Heart right ventricle (tissue), 16 donors: ENCODE results near the gene ZNF789. TPM values are rescaled to one million over a fixed set of nuclear protein-coding genes. Genes with fewer than 3 reads are reported as not detected.

Experiments used
- ATAC-seq, 8 donors: fragments of 200-7000 bp; cut with Tn5 transposase; one replicate each; pipeline ENCODE4 v1.9.1; 2020; ENCODE audit warnings: mild to moderate bottlenecking in 8 of 8, moderate library complexity in 8 of 8, moderate number of reproducible peaks in 1 of 8
- DNase-seq, 2 donors: peaks; one replicate each; pipeline ENCODE4 v3.0.0-alpha.2; 2020
- H3K27ac ChIP-seq, 10 donors: fragments of 200-600 bp; sonication (generic) in 2 of 10; one replicate each; pipeline versions ENCODE4 v1.5.0 to v1.8.0; 2020 to 2022; ENCODE audit warnings: mild to moderate bottlenecking in 3 of 10
- H3K27me3 ChIP-seq, 7 donors: fragments of 200-600 bp; one replicate each; pipeline ENCODE4 v1.8.0; 2021 to 2022; ENCODE audit warnings: mild to moderate bottlenecking in 2 of 7
- H3K36me3 ChIP-seq, 9 donors: fragments of 200-600 bp; sonication (generic) in 1 of 9; one replicate each; pipeline versions ENCODE4 v1.5.0 to v1.8.0; 2020 to 2022; ENCODE audit warnings: mild to moderate bottlenecking in 2 of 9
- H3K4me1 ChIP-seq, 9 donors: fragments of 200-600 bp; sonication (generic) in 1 of 9; one replicate each; pipeline versions ENCODE4 v1.5.0 to v1.8.0; 2020 to 2022; ENCODE audit warnings: mild to moderate bottlenecking in 4 of 9
- H3K4me3 ChIP-seq, 10 donors: fragments of 200-600 bp; sonication (generic) in 2 of 10; one replicate each; pipeline versions ENCODE4 v1.5.0 to v1.8.0; 2020 to 2022; ENCODE audit warnings: mild to moderate bottlenecking in 7 of 10, moderate library complexity in 2 of 10
- H3K9me3 ChIP-seq, 11 donors: fragments of 200-600 bp in 10 of 11; sonication (generic) in 2 of 11; one replicate each; pipeline versions ENCODE4 v1.5.0 to v1.8.0; 2013 to 2022; ENCODE audit warnings: mild to moderate bottlenecking in 2 of 11, control low read depth in 1 of 11, moderate library complexity in 1 of 11
- WGBS, 2 donors: extraction: QIAGEN DNeasy Blood & Tissue Kit; methylation state at CpG; one replicate each; pipeline ENCODE4 v1.1.7; 2013; ENCODE audit warnings: inconsistent platforms in 1 of 2; 5-methylcytosine and 5-hydroxymethylcytosine counted together
- intact Hi-C, 10 donors: fragments of 100-400 bp; cut with DNase I; formaldehyde crosslinking; loops; one replicate each; pipeline versions ENCODE4 v1.11.1 to v1.14.2; 2022
- polyA plus RNA-seq, 2 donors: library from polyadenylated mRNA; stranded (reverse); fragments of 200-250 nt; gene quantifications; one replicate each; pipeline ENCODE4 v1.2.3, GENCODE V29; 2013
- total RNA-seq, 10 donors: library from RNA; stranded (reverse); fragmentation: NEBNext Ultra II Directional in 3 of 10; extraction: Animal tissue kit (Norgen Biotek cat#: 25700) in 3 of 10; gene quantifications; one replicate each; pipeline versions ENCODE4 v1.2.1 to v1.2.4, GENCODE V29; 2021 to 2023
- TF ChIP-seq, protein P1 (sequence below), 9 donors: fragments of 200-600 bp; sonication (generic) in 2 of 9; IDR thresholded peaks; one replicate each; pipeline versions ENCODE4 v1.5.0 to v1.8.0; 2021 to 2022; ENCODE audit warnings: antibody characterized with exemption in 9 of 9, mild to moderate bottlenecking in 5 of 9, moderate library complexity in 1 of 9
- donor health status: Arrhythmogenic right ventricular cardiomyopathy.
- donor health status: ischemic (EF 13 %, LVEDD 7.1; RV severe dilation, severe dysfunction).
- donor health status: healthy with polysubstance abuse.
- donor health status: DM: no; HTN: yes; CAD: no.
- donor health status: DM: no; HTN: no; CAD: no.
- donor health status: ischemic (EF 25% LVEDD 6.9; RV normal size, moderate dysfunction).
- donor health status: ischemic (EF 25% LVEDD 5.7; RV mildly dilated, moderate dysfunction).
- donor health status: healthy.
- donor health status: DM: yes; HTN: yes; CAD: no.
- donor health status: Ischemic cardiomyopathy.
- donor health status: ischemic (EF 35%, LVEDD 5.7; RV mildly dilated, moderate dysfunction).
- donor health status: nonischemic (EF 11% LVEDD 7.7; RV severe dilation, severe dysfunction).
- donor health status: DM: yes; HTN: yes; CAD: no.
- donor health status: PGD.
- donor health status: ischemic (EF 29% LVEDD 5.4; RV normal size, mild dysfunction).
- donor health status: nonischemic (EF 23%, LVEDD 6.1; RV moderate dilation, normal function).

ZNF789 gene
- total and polyA plus RNA-seq, 12 donors = 1.7 to 10.9 (median 3.7) TPM

DNA sequence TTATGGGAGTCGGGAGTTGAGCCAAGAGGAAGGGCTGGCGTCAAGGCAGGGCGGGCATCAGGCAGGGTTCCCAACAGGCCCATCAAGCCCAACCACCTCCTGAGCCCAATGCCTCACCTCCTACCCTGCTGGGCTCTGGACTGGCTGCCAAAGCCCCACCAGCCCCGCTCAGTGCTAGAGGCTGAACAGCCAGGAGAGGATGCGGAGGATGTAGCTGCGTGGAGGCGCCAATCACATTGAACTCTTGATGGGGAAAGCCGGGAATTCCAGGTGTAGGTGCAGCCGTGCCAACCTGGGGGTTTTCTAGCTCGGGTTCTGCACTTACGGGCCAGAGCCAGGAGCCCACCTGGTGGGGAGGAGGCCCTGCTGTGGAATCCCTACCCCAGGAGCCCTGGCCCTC lies 19.6 kb upstream of the ZNF789 start:
- WGBS, 2 donors = 81 to 87% methylated on average over 11 of the region's 11 CpGs
- Histone ChIP-seq H3K4me1 (peaks cover 0 to 28% (median 8%) of the 10 kb centered on the region in 9 donors), H3K4me3 (no peak overlapping the region), H3K9me3 (no peaks in the 10 kb centered on the region), H3K27ac (peak overlapping the region in 5 of 10 donors; percentile 34 to 62 (median 57)), H3K27me3 (no peaks in the 10 kb centered on the region), H3K36me3 (peaks cover 0 to 100% (median 26%) of the 10 kb centered on the region in 9 donors)
- DNase-seq (peak in 1 of 2 donors; percentile 34), ATAC-seq (peak; percentile 36 to 73 (median 59))
- TF ChIP-seq, protein P1, sequence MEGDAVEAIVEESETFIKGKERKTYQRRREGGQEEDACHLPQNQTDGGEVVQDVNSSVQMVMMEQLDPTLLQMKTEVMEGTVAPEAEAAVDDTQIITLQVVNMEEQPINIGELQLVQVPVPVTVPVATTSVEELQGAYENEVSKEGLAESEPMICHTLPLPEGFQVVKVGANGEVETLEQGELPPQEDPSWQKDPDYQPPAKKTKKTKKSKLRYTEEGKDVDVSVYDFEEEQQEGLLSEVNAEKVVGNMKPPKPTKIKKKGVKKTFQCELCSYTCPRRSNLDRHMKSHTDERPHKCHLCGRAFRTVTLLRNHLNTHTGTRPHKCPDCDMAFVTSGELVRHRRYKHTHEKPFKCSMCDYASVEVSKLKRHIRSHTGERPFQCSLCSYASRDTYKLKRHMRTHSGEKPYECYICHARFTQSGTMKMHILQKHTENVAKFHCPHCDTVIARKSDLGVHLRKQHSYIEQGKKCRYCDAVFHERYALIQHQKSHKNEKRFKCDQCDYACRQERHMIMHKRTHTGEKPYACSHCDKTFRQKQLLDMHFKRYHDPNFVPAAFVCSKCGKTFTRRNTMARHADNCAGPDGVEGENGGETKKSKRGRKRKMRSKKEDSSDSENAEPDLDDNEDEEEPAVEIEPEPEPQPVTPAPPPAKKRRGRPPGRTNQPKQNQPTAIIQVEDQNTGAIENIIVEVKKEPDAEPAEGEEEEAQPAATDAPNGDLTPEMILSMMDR (IDR thresholded peaks at IDR 0.05) = no peak
- intact Hi-C loops = no loop called here

DNA sequence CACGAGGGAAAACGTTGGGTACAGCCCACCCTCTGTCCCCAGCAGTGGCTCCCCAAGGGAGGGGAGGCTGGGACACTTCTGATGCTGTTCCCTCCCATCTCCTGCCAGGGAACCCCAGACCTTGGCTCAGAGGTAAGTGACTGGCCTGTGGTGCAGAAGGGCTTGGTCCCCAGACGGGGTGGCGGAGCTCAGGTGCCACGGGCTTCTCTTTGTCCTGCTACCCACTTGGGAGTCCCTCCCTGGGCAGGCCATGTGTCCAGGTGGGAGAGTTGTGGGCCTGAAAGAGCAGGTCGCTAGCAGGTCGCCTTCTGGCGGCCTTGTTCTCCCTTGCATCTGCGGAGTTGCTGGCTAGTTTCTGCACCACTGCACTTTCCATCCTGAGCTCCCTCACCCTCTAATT lies 16.8 kb upstream of the ZNF789 start:
- WGBS, 2 donors = 76 to 83% methylated on average over 9 of the region's 9 CpGs
- no peak overlapping the region for H3K4me3 ChIP-seq
- H3K36me3 ChIP-seq = peaks cover 0 to 100% (median 18%) of the 10 kb centered on the region in 9 donors

DNA sequence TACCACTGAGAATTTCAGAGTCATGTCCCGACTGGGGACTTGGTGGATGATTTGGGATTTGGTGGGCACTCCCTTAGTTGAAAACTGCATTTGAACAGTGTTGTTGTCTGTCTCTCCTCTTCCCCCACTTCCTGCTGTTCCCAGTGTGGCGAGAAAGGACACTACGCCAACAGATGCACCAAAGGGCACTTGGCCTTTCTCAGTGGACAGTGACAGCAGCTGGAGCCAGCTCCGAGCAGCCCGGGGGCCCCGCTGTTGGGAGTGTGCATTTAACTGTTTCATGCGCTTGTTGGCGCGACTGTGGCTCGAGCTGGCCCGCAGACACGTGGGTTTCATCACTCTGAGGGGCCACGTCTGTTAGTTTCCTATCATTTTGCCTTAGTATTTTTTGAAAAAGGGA lies 16.4 kb upstream of the ZNF789 start:
- no peak for ATAC-seq
- intact Hi-C loops = no loop called here
- Histone ChIP-seq H3K4me3 (no peak overlapping the region), H3K9me3 (no peaks in the 10 kb centered on the region), H3K27me3 (no peaks in the 10 kb centered on the region), H3K36me3 (peaks cover 0 to 100% (median 18%) of the 10 kb centered on the region in 9 donors), H3K4me1 (peaks cover 0 to 52% (median 21%) of the 10 kb centered on the region in 9 donors), H3K27ac (no peak overlapping the region)
- TF ChIP-seq, protein P1 (IDR thresholded peaks at IDR 0.05) = no peak
- DNase-seq = no peak
- 66 to 74% methylated on average over 13 of the region's 13 CpGs for WGBS, 2 donors

More for the DNA sequence above, 16.8 kb upstream of the ZNF789 start:
- TF ChIP-seq, protein P1 (IDR thresholded peaks at IDR 0.05) = no peak
- peaks cover 0 to 48% (median 19%) of the 10 kb centered on the region in 9 donors for H3K4me1 ChIP-seq
- intact Hi-C loops = no loop called here
- no peak overlapping the region for H3K27ac ChIP-seq
- no peaks in the 10 kb centered on the region for H3K27me3 ChIP-seq
- DNase-seq (no peak), ATAC-seq (no peak)
- H3K9me3 ChIP-seq = no peaks in the 10 kb centered on the region

DNA sequence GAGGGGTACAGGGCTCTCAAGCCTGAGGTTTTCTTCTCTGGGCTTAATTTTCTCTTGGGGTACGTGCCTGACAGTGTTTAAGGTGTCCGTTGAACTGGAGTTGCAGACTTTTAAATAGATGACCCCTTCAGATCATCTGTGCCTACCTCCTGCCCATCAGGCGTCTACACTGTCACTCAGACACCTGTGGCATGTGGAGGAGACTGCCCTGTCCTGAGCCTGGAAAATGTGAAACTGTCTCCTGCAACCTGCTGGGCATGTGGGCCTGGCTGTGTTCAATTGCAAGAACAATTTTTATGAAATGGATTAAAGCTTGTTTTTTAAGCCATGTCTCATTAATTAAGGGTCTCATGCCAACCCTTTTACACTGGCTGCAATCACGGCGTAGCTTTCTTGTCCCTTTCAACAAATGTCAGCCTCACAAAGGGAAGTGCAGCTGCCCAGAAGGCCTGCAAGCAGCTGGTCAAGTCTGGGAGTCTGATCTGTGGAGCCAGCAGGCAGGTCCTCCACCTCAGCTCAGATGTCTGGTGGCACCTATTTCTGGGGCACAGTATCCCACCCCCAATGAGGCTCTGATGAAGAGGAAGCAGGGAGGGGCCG lies 15.5 kb upstream of the ZNF789 start:
- Histone ChIP-seq H3K9me3 (no peaks in the 10 kb centered on the region), H3K27ac (no peak overlapping the region), H3K27me3 (no peaks in the 10 kb centered on the region), H3K36me3 (peaks cover 0 to 93% (median 18%) of the 10 kb centered on the region in 9 donors), H3K4me1 (peaks cover 0 to 49% (median 22%) of the 10 kb centered on the region in 9 donors), H3K4me3 (no peak overlapping the region)
- no peak for DNase-seq
- intact Hi-C loops = no loop called here
- TF ChIP-seq, protein P1 (IDR thresholded peaks at IDR 0.05) = no peak
- 70 to 77% methylated on average over 6 of the region's 6 CpGs for WGBS, 2 donors
- no peak for ATAC-seq
